ENCODE results near the gene AXDND1. TPM values are rescaled to one million over a fixed set of nuclear protein-coding genes. Genes with fewer than 3 reads are reported as not detected.

AXDND1 gene
- total RNA-seq, 1 experiment from 2014 or later, result 2.0 TPM

GRCh38 chr1:179591592-179592580, 226.1 kb downstream of the AXDND1 start, which contains the start of gene TDRD5:
TSS of gene TDRD5 (plus strand) at chr1:179591832. CDS start at chr1:179592616, 784 bp downstream.
- in situ Hi-C loops (cut with HindIII; ENCODE audit: low pct_unique_long_range_greater_than_20kb, low sequenced_read_pairs), result no loop called here
- no peak for DNase-seq (ENCODE audit: low read depth)

- in situ Hi-C loops (cut with HindIII; ENCODE audit: low pct_unique_long_range_greater_than_20kb, low sequenced_read_pairs), result no loop called here
- no peak for DNase-seq (ENCODE audit: low read depth)
These were observed 232.9 kb downstream of the AXDND1 start for GRCh38 chr1:179598631-179599030.

GRCh38 chr1:179599623-179600249, 234.0 kb downstream of the AXDND1 start:
- DNase-seq (ENCODE audit: low read depth), result no peak
- in situ Hi-C loops (cut with HindIII; ENCODE audit: low pct_unique_long_range_greater_than_20kb, low sequenced_read_pairs), result no loop called here

- in situ Hi-C loops (cut with HindIII; ENCODE audit: low pct_unique_long_range_greater_than_20kb, low sequenced_read_pairs), result no loop called here
- no peak for DNase-seq (ENCODE audit: low read depth)
These were observed 235.3 kb downstream of the AXDND1 start for GRCh38 chr1:179601093-179601492.

Other genes starting within 250 kb of the AXDND1 start
- gene ABL2, start 136.3 kb upstream of the AXDND1 start, total RNA-seq (2014; rRNA removed; shearing (Covaris generic); ENCODE audit: low replicate concordance), result 7.1 and 9.4 TPM in 2 replicates
- gene SOAT1, start 72.2 kb upstream of the AXDND1 start, total RNA-seq (2014; rRNA removed; shearing (Covaris generic); ENCODE audit: low replicate concordance), result 16.2 and 17.5 TPM in 2 replicates
- not detected in 2 replicates for gene NPHS2, start 210.0 kb downstream of the AXDND1 start, total RNA-seq (2014; rRNA removed; shearing (Covaris generic); ENCODE audit: low replicate concordance)
- gene TDRD5, start 225.9 kb downstream of the AXDND1 start, total RNA-seq (2014; rRNA removed; shearing (Covaris generic); ENCODE audit: low replicate concordance), result not detected in 2 replicates

Measured in Caki2 (cell line).